Fibroblast of lung (primary cell): ENCODE data around the gene RFXANK. TPM values are rescaled to one million over a fixed set of nuclear protein-coding genes. Genes with fewer than 3 reads are reported as not detected.

Source experiments
- DNase-seq, 2 donors: peaks; one replicate each; pipeline versions ENCODE4 v3.0.0 to v3.0.0-alpha.2; 2010; ENCODE audit warnings: low read depth in 2 of 2
- H2AFZ ChIP-seq: 2 replicates; pipeline ENCODE4 v1.5.1; 2012; ENCODE audit warnings: low read length, control low read depth, inconsistent platforms
- H3K27ac ChIP-seq: 2 replicates; pipeline ENCODE4 v1.5.1; 2011; ENCODE audit warnings: low read length, control low read depth; ENCODE audit not compliant: insufficient read depth
- H3K27me3 ChIP-seq: 2 replicates; pipeline ENCODE4 v1.5.1; 2011; ENCODE audit warnings: mild to moderate bottlenecking, low read length; ENCODE audit not compliant: control insufficient read depth, insufficient read depth
- H3K36me3 ChIP-seq: 2 replicates; pipeline ENCODE4 v1.5.1; 2011; ENCODE audit warnings: low read length; ENCODE audit not compliant: control insufficient read depth, insufficient read depth
- H3K4me1 ChIP-seq: 2 replicates; pipeline ENCODE4 v1.5.1; 2011; ENCODE audit warnings: low read length; ENCODE audit not compliant: control insufficient read depth, insufficient read depth; ENCODE audit errors: extremely low read depth
- H3K4me2 ChIP-seq: 2 replicates; pipeline ENCODE4 v1.5.1; 2011; ENCODE audit warnings: low read length, control low read depth; ENCODE audit not compliant: insufficient read depth; ENCODE audit errors: extremely low read depth
- H3K4me3 ChIP-seq, 4 experiments: fragments of 200-600 bp in 1 of 4; sonication (generic) in 1 of 4; replicated peaks in 1 of 4; 2 replicates each; pipeline ENCODE4 v1.5.1; 2011 to 2016; ENCODE audit warnings: low read length in 4 of 4, low read depth in 3 of 4, mild to moderate bottlenecking in 3 of 4, control low read depth in 2 of 4, inconsistent platforms in 1 of 4, mixed read lengths in 1 of 4; ENCODE audit not compliant: insufficient read depth in 1 of 4; ENCODE audit errors: control extremely low read depth in 1 of 4
- H3K79me2 ChIP-seq: 2 replicates; pipeline ENCODE4 v1.5.1; 2012; ENCODE audit warnings: mild to moderate bottlenecking, low read length, inconsistent platforms; ENCODE audit not compliant: control insufficient read depth, insufficient read depth
- H3K9ac ChIP-seq: 2 replicates; pipeline ENCODE4 v1.5.1; 2011; ENCODE audit warnings: mild to moderate bottlenecking, low read length, control low read depth; ENCODE audit not compliant: insufficient read depth
- H3K9me3 ChIP-seq: 2 replicates; pipeline ENCODE4 v1.5.1; 2012; ENCODE audit warnings: low read depth, low read length; ENCODE audit not compliant: control insufficient read depth, insufficient read depth
- H4K20me1 ChIP-seq: 2 replicates; pipeline ENCODE4 v1.5.1; 2011; ENCODE audit warnings: low read length; ENCODE audit not compliant: control insufficient read depth, insufficient read depth; ENCODE audit errors: extremely low read depth
- CTCF ChIP-seq, 2 donors: IDR thresholded peaks in 1 of 2; conservative IDR thresholded peaks in 1 of 2; 1 replicate in 1 of 2; 2 replicates in 1 of 2; pipeline ENCODE4 v1.5.1; 2011 to 2012; ENCODE audit warnings: low read length in 2 of 2, control low read depth in 1 of 2, inconsistent platforms in 1 of 2, low read depth in 1 of 2, mild to moderate bottlenecking in 1 of 2
- EZH2 ChIP-seq: IDR thresholded peaks from 2 replicates; pipeline ENCODE4 v1.5.1; 2012; ENCODE audit warnings: low read length, control low read depth, mild to moderate bottlenecking; ENCODE audit errors: missing control alignments
- polyA plus RNA-seq, 2 donors: library from polyadenylated mRNA; depleted of rRNA in 1 of 2; stranded (reverse) in 1 of 2; unstranded in 1 of 2; fragments of >200 nt; gene quantifications; 2 replicates each; pipeline ENCODE4 v1.2.1, GENCODE V29; 2011 to 2012; ENCODE audit warnings: missing spikeins in 1 of 2
- total RNA-seq: library from RNA; depleted of rRNA; stranded (reverse); fragments of >200 nt; gene quantifications from 2 replicates; pipeline ENCODE4 v1.2.1, GENCODE V29; 2014

The RFXANK gene
- total and polyA plus RNA-seq, 2 donors (not counting 1 experiment from before 2014, with no cell fraction given) = 31.9 to 65.2 TPM

DNA sequence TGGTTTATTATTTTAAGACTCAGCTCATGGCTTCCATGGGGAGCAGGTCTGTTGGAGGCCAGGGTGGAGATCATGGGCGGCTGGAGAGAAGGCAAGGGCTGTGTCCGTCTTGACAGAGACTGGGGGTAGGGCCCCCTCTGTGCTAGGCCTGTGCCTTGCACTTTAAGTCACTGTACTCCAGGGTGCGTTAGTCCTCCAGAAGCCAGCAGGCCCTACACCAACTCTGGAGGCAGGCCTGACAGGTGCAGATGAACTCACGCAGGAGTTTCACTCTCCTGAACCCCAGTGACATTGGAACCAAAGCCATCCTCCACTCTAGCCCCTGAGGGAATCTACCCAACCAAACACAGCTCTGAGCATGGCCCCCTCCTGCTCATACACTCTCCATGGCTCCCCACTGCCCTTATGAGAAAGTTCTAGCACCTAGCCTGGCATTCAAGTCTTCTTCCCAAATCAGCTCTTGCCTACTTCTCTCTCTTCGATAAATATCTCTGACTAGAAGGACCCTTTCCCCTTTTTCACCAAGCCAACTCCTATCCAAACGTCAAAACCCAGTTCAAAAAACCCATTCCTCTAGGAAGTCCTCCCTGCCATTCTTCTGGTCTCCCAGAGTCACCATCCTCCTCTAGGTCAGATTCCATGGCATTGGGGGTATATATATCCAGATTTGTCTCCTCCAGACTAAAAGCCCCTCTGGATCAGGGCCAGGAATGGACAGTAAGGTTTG lies 37.1 kb upstream of the RFXANK start:
- Histone ChIP-seq H3K4me1 (no peaks in the 10 kb centered on the region), H3K9me3 (no peaks in the 10 kb centered on the region), H3K27ac (no peak overlapping the region), H3K4me3 (no peak overlapping the region), H3K27me3 (no peaks in the 10 kb centered on the region), H3K9ac (no peak overlapping the region), H3K36me3 (no peaks in the 10 kb centered on the region), H4K20me1 (no peaks in the 10 kb centered on the region), H2AFZ (no peak overlapping the region), H3K79me2 (no peaks in the 10 kb centered on the region), H3K4me2 (no peak overlapping the region)
- DNase-seq = no peak
- no peak for TF ChIP-seq EZH2
- TF ChIP-seq CTCF (conservative IDR thresholded peaks at IDR 0.05 in 1 of 2, IDR thresholded peaks at IDR 0.05 in 1 of 2; ENCODE audit: low read depth in 1 of 2, low read length in 2 of 2) = no peak

DNA sequence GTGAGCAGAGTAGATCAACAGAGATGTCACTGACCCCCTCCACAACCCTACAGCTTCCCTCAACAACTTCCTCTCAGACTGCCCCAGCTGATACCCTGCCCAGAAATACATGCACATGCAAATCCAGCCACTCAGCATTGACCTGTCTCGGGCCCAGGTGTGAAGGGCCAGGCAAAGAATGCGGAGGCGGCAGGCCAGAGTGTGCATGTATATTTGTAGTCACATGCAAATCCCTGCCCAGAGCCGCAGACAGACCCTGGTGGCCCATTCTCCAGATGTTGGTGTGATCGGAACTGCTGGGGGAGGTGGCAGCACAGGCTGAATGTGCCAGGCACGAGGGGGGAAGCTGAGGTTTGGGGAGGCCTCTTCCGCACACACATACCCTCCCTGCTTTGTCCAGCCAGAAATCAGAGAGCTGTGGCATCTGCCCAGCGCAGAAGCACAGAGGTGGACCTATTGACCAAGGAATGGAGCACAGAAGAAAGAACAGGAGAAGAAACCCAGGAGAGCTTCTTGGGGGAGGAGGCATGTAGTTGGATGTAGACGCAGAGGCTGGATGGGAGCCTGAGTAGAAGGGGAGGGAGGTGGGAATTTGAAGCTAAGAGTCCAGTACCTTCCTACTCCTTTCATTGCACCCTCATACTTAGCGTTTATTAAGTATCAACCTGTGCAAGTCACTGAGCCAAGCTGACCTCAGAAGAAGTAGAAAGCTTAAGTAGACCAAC lies 36.4 kb upstream of the RFXANK start:
- H3K9me3 ChIP-seq = no peaks in the 10 kb centered on the region
- H3K4me1 ChIP-seq = no peaks in the 10 kb centered on the region
- H4K20me1 ChIP-seq = no peaks in the 10 kb centered on the region
- no peaks in the 10 kb centered on the region for H3K79me2 ChIP-seq
- H2AFZ ChIP-seq = no peak overlapping the region
- no peak overlapping the region for H3K27ac ChIP-seq
- no peak overlapping the region for H3K4me3 ChIP-seq
- TF ChIP-seq EZH2 (no peak), CTCF (conservative IDR thresholded peaks at IDR 0.05 in 1 of 2, IDR thresholded peaks at IDR 0.05 in 1 of 2; ENCODE audit: low read depth in 1 of 2, low read length in 2 of 2) (no peak)
- no peak overlapping the region for H3K9ac ChIP-seq
- no peaks in the 10 kb centered on the region for H3K27me3 ChIP-seq
- DNase-seq = no peak
- H3K36me3 ChIP-seq = no peaks in the 10 kb centered on the region
- H3K4me2 ChIP-seq = no peak overlapping the region

DNA sequence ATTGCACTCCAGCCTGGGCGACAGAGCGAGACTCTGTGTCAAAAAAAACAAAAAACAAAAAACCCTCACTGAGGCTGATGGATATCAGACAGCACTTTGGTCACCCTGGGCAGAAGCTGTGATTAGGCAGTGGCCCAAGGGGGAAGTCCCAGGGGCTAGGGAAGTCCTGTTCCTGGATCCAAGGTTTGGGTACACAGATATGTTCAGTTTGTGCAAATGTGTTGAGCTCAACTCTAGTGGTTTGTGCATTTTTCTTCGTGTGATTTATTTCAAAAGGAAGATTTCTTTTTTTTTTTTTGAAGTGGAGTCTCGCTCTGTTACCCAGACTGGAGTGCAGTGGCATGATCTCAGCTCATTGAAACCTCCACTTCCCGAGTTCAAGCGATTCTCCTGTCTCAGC lies 34.2 kb upstream of the RFXANK start:
- Histone ChIP-seq H3K36me3 (no peaks in the 10 kb centered on the region), H3K4me2 (no peak overlapping the region), H3K79me2 (no peaks in the 10 kb centered on the region), H2AFZ (no peak overlapping the region), H3K27ac (no peak overlapping the region), H3K9me3 (no peaks in the 10 kb centered on the region), H4K20me1 (no peaks in the 10 kb centered on the region), H3K4me1 (no peaks in the 10 kb centered on the region), H3K4me3 (no peak overlapping the region), H3K27me3 (no peaks in the 10 kb centered on the region), H3K9ac (no peak overlapping the region)
- TF ChIP-seq CTCF (conservative IDR thresholded peaks at IDR 0.05 in 1 of 2, IDR thresholded peaks at IDR 0.05 in 1 of 2; ENCODE audit: low read depth in 1 of 2, low read length in 2 of 2) (no peak), EZH2 (no peak)
- no peak for DNase-seq
